ENCODE results near the gene TUBE1.

Gene TUBE1

GRCh38 chr6:112087136-112087911, at the start of gene TUBE1, which contains the start of gene FAM229B:
TSS of gene TUBE1 (minus strand) at chr6:112087482. CDS start at chr6:112087434, 48 bp downstream.
TSS of gene FAM229B (plus strand) at chr6:112087591. CDS start at chr6:112099284, 11,693 bp downstream.
- FAIRE-seq (peak; percentile 88), DNase-seq (ENCODE audit: insufficient read length, low spot score) (peak; percentile 36)
- TF ChIP-seq CTCF (IDR thresholded peaks at IDR 0.05; ENCODE audit: insufficient read depth, missing control alignments): no peak

GRCh38 chr6:112130878-112131277, 43.6 kb upstream of the TUBE1 start:
- no peak for FAIRE-seq
- TF ChIP-seq CTCF (IDR thresholded peaks at IDR 0.05; ENCODE audit: insufficient read depth, missing control alignments): no peak
- no peak for DNase-seq (ENCODE audit: insufficient read length, low spot score)

- TF ChIP-seq CTCF (IDR thresholded peaks at IDR 0.05; ENCODE audit: insufficient read depth, missing control alignments): no peak
- DNase-seq (ENCODE audit: insufficient read length, low spot score) (no peak), FAIRE-seq (no peak)
These were observed 40.9 kb upstream of the TUBE1 start for GRCh38 chr6:112128208-112128607.

GRCh38 chr6:112123982-112124381, 36.7 kb upstream of the TUBE1 start:
- DNase-seq (ENCODE audit: insufficient read length, low spot score) (no peak), FAIRE-seq (peak; percentile 32)
- TF ChIP-seq CTCF (IDR thresholded peaks at IDR 0.05; ENCODE audit: insufficient read depth, missing control alignments): no peak

GRCh38 chr6:112122756-112123155, 35.5 kb upstream of the TUBE1 start:
- DNase-seq (ENCODE audit: insufficient read length, low spot score) (no peak), FAIRE-seq (no peak)

GRCh38 chr6:112118034-112118433, 30.8 kb upstream of the TUBE1 start:
- no peak for FAIRE-seq
- no peak for TF ChIP-seq CTCF (IDR thresholded peaks at IDR 0.05; ENCODE audit: insufficient read depth, missing control alignments)
- DNase-seq (ENCODE audit: insufficient read length, low spot score): no peak

More at GRCh38 chr6:112122756-112123155, 35.5 kb upstream of the TUBE1 start:
- no peak for TF ChIP-seq CTCF (IDR thresholded peaks at IDR 0.05; ENCODE audit: insufficient read depth, missing control alignments)

GRCh38 chr6:112117554-112117953, 30.3 kb upstream of the TUBE1 start:
- no peak for TF ChIP-seq CTCF (IDR thresholded peaks at IDR 0.05; ENCODE audit: insufficient read depth, missing control alignments)
- FAIRE-seq: no peak
- DNase-seq (ENCODE audit: insufficient read length, low spot score): no peak
